ENCODE results near the gene TMEM132D.

GRCh38 chr12:129106772-129107171 lies 797.1 kb downstream of the TMEM132D start:
- no peak for TF ChIP-seq CTCF (IDR thresholded peaks at IDR 0.05)
- TF ChIP-seq POLR2A (IDR thresholded peaks at IDR 0.05) = no peak

Data from body of pancreas (tissue), 4 donors.